PFSK-1 (cell line): ENCODE results near the gene CPTP.

Experiments used
- FOXP2 ChIP-seq: optimal IDR thresholded peaks from 2 replicates; pipeline ENCODE3; 2011; ENCODE audit warnings: borderline replicate concordance, control low read depth, inconsistent platforms; ENCODE audit not compliant: insufficient read depth; ENCODE audit errors: extremely low read length, extremely low read depth
- POLR2AphosphoS5 ChIP-seq: IDR thresholded peaks from 2 replicates; pipeline ENCODE4 v1.6.1; 2012; ENCODE audit warnings: low read depth, mild to moderate bottlenecking, control low read depth, low read length, moderate library complexity
- SIN3A ChIP-seq: IDR thresholded peaks from 2 replicates; pipeline ENCODE4 v1.6.1; 2012; ENCODE audit warnings: mild to moderate bottlenecking, low read length, moderate library complexity, borderline replicate concordance; ENCODE audit not compliant: insufficient read depth
- TAF1 ChIP-seq: IDR thresholded peaks from 2 replicates; pipeline ENCODE4 v1.6.1; 2012; ENCODE audit warnings: low read length, control low read depth, borderline replicate concordance; ENCODE audit not compliant: insufficient read depth
- TF ChIP-seq, protein P1 (sequence below), 2 experiments: IDR thresholded peaks; 2 replicates each; pipeline versions ENCODE4 v1.6.1 to v1.8.0; 2011 to 2012; ENCODE audit warnings: low read depth in 2 of 2, low read length in 2 of 2, control low read depth in 1 of 2, inconsistent platforms in 1 of 2, mild to moderate bottlenecking in 1 of 2, moderate library complexity in 1 of 2; ENCODE audit not compliant: insufficient read depth in 1 of 2

The CPTP gene

GRCh38 chr1:1306661-1307260, 17.8 kb upstream of the CPTP start:
- TF ChIP-seq SIN3A = no peak

DNA sequence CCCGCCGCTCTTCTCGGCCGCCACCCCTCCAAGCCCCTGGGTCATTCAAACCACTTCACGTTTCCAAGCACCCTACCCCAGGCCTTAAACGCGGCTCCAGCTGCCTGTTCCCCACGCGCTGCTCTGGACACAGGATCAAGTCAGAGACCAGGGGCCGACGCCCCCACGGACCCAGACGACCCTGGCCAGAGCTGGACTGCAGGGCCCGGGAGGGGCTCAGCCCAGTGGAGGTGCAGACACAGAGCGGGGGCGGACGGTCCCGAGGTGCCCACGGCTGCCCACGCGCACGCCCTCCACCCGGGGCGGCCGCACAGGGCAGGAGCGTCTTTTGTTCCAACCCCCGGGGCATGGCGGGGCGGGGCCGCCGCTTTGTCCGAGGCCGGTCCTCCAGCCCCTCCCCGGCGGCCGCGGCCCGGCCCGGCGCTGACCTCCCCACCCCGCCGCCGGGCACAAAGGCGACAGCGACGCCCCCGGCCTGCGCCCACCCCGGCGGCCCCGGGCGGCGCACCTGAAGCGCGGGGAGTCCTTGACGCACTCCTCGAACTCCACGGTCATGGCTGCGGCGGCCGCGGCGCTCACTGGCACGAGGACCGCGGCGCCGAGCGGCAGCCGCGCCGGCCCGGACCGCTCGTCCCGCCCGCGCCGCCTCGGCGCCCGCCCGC, 17.2 kb upstream of the CPTP start:
- TF ChIP-seq, protein P1, sequence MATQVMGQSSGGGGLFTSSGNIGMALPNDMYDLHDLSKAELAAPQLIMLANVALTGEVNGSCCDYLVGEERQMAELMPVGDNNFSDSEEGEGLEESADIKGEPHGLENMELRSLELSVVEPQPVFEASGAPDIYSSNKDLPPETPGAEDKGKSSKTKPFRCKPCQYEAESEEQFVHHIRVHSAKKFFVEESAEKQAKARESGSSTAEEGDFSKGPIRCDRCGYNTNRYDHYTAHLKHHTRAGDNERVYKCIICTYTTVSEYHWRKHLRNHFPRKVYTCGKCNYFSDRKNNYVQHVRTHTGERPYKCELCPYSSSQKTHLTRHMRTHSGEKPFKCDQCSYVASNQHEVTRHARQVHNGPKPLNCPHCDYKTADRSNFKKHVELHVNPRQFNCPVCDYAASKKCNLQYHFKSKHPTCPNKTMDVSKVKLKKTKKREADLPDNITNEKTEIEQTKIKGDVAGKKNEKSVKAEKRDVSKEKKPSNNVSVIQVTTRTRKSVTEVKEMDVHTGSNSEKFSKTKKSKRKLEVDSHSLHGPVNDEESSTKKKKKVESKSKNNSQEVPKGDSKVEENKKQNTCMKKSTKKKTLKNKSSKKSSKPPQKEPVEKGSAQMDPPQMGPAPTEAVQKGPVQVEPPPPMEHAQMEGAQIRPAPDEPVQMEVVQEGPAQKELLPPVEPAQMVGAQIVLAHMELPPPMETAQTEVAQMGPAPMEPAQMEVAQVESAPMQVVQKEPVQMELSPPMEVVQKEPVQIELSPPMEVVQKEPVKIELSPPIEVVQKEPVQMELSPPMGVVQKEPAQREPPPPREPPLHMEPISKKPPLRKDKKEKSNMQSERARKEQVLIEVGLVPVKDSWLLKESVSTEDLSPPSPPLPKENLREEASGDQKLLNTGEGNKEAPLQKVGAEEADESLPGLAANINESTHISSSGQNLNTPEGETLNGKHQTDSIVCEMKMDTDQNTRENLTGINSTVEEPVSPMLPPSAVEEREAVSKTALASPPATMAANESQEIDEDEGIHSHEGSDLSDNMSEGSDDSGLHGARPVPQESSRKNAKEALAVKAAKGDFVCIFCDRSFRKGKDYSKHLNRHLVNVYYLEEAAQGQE (IDR thresholded peaks at IDR 0.05; ENCODE audit: insufficient read depth in 1 of 2, low read depth in 2 of 2, low read length in 2 of 2) = no peak
- TF ChIP-seq SIN3A (no peak), TAF1 (no peak), POLR2AphosphoS5 (no peak), FOXP2 (no peak)

DNA sequence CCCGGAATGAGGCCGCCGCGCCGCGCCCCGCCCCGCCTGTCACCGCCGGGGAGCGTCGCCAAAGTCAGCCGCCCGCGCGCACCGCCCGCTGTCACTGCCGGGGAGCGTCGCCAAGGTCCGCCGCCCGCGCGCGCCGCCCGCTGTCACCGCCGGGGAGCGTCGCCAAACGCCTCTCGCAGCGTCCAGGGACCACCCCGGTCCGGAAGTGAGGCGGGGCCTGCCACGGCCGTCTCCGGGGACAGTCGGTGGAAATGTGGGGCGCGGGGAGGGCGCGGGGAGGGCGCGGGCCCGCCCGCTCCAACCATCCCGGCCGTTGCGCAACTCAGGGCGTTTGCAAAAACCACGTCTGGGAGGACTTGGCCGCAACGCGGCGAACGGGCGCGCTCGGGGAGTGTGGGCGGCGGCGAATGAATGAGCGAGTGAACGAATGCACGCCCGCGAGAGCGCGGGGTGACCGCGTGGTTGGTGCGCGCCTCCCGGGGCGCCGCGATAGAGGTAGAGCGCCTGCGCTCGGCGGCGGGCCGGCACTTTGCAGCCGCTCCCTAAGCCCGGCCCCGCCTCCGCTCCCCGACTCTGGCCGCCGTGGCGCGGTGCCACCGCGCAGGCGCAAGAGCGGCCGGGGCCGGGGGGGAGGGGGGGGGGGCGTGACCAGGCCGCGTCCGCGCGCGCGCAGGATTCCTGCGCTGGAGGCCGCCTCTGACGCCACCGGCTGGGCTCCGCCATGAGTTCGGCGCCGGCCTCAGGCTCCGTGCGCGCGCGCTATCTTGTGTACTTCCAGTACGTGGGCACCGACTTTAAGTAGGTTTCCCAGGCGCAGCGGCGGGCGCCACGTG, 16.5 kb upstream of the CPTP start, which contains the start of the genes ACAP3 and PUSL1:
TSS of gene ACAP3 (minus strand) at position 8 of the 833 bp plus-strand sequence. CDS start 115 bp downstream, outside the sequence.
TSS of gene PUSL1 (plus strand) at position 675 of the 833 bp plus-strand sequence. CDS start at position 722, 47 bp downstream.
- TF ChIP-seq TAF1 (0 out of 2 replicates have a peak, but pooled peaks have one; percentile 18), FOXP2 (no peak), SIN3A (peak; percentile 25; the same call in 1 of the 2 replicates)

- TF ChIP-seq FOXP2 (no peak), TAF1 (no peak), SIN3A (no peak), POLR2AphosphoS5 (no peak)
- TF ChIP-seq, protein P1 (IDR thresholded peaks at IDR 0.05; ENCODE audit: insufficient read depth in 1 of 2, low read depth in 2 of 2, low read length in 2 of 2) = no peak
Measured at GRCh38 chr1:1308756-1309250, 15.8 kb upstream of the CPTP start.

DNA sequence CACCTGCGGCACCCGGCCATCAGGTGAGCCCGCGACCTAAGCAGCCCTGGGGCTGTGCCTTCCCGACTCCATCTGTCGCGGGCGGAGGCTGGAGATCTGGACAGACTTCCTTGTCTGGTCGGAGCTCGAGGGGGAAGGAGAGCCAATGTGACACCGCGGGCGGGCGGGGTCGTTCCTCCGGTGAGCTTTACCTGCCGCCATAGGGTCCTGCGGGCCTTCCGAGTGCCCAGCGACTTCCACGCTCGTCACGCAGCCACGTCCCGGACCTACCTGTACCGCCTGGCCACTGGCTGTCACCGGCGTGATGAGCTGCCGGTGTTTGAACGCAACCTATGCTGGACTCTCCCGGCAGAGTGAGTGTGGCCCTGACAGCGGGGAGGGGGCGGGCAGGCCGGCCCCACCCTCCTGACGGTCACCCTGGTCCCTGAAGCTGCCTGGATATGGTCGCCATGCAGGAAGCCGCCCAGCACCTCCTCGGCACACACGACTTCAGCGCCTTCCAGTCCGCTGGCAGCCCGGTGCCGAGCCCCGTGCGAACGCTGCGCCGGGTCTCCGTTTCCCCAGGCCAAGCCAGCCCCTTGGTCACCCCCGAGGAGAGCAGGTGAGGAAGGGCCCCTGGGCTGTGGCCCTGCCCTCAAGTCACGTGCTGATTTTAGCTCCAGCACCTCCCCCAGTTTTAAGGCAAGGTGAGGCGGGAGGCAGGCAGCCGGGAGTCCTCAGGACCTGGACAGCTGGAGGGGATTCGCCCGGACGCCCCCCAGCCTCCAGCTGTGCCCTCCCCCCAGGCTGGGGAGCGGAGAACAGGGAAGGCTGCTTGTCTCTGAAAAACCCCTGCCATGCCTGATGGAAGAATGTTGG, 15.1 kb upstream of the CPTP start:
- no peak for TF ChIP-seq FOXP2
- 0 out of 2 replicates have a peak, but pooled peaks have one; percentile 36 for TF ChIP-seq POLR2AphosphoS5

GRCh38 chr1:1310109-1310385, 14.6 kb upstream of the CPTP start:
- TF ChIP-seq FOXP2 (no peak), POLR2AphosphoS5 (no peak), TAF1 (no peak), SIN3A (no peak)
- TF ChIP-seq, protein P1 (IDR thresholded peaks at IDR 0.05; ENCODE audit: insufficient read depth in 1 of 2, low read depth in 2 of 2, low read length in 2 of 2) = no peak
